Neural progenitor cell (in vitro differentiated cells): ENCODE results near the gene MRPS12. TPM values are rescaled to one million over a fixed set of nuclear protein-coding genes. Genes with fewer than 3 reads are reported as not detected.

Source experiments
- DNase-seq: peaks from one replicate; pipeline ENCODE4 v3.0.0-alpha.2; 2016; ENCODE audit warnings: low spot score
- H2AFZ ChIP-seq: fragments of 200-600 bp; sonication (generic); replicated peaks from 2 replicates; pipeline ENCODE4 v1.6.1; 2016; ENCODE audit warnings: antibody characterized with exemption
- H3F3A ChIP-seq: fragments of 200-600 bp; sonication (generic); 2 replicates; pipeline ENCODE4 v1.6.1; 2016; ENCODE audit warnings: antibody characterized with exemption, low read depth
- H3K27ac ChIP-seq: fragments of 200-600 bp; sonication (generic); 2 replicates; pipeline ENCODE4 v1.5.1; 2016; ENCODE audit warnings: mild to moderate bottlenecking
- H3K27me3 ChIP-seq: fragments of 200-600 bp; sonication (generic); 2 replicates; pipeline ENCODE4 v1.6.1; 2016; ENCODE audit warnings: mild to moderate bottlenecking, moderate library complexity
- H3K36me3 ChIP-seq: fragments of 200-600 bp; sonication (generic); 2 replicates; pipeline ENCODE4 v1.5.1; 2016
- H3K4me1 ChIP-seq: fragments of 200-600 bp; sonication (generic); 2 replicates; pipeline ENCODE4 v1.6.1; 2016; ENCODE audit warnings: mixed run types
- H3K4me2 ChIP-seq: fragments of 200-600 bp; sonication (generic); 2 replicates; pipeline ENCODE4 v1.6.1; 2016
- H3K4me3 ChIP-seq: fragments of 200-600 bp; sonication (generic); 2 replicates; pipeline ENCODE4 v1.5.1; 2016
- H3K79me2 ChIP-seq: fragments of 200-600 bp; sonication (generic); 2 replicates; pipeline ENCODE4 v1.6.1; 2016; ENCODE audit warnings: low read depth
- H3K9ac ChIP-seq: fragments of 200-600 bp; sonication (generic); 2 replicates; pipeline ENCODE4 v1.6.1; 2016
- H3K9me3 ChIP-seq: fragments of 200-600 bp; sonication (generic); 2 replicates; pipeline ENCODE4 v1.5.1; 2016; ENCODE audit warnings: low read depth
- H4K20me1 ChIP-seq: fragments of 200-600 bp; sonication (generic); 2 replicates; pipeline ENCODE4 v1.6.1; 2016; ENCODE audit warnings: low read depth
- H3K27ac Mint-ChIP-seq: 3 replicates; pipeline ENCODE4 v1.8.0; 2021; ENCODE audit warnings: mixed read lengths
- H3K27me3 Mint-ChIP-seq: 2 replicates; pipeline ENCODE4 v1.8.0; 2022; ENCODE audit warnings: low read depth, mild to moderate bottlenecking, inconsistent platforms, moderate library complexity, mixed read lengths; ENCODE audit not compliant: insufficient read depth
- H3K36me3 Mint-ChIP-seq: 3 replicates; pipeline ENCODE4 v1.8.0; 2021; ENCODE audit warnings: mixed read lengths
- H3K4me1 Mint-ChIP-seq: 3 replicates; pipeline ENCODE4 v1.8.0; 2021; ENCODE audit warnings: mixed read lengths
- H3K4me3 Mint-ChIP-seq: 3 replicates; pipeline ENCODE4 v1.8.0; 2021; ENCODE audit warnings: mild to moderate bottlenecking, moderate library complexity, mixed read lengths
- H3K9me3 Mint-ChIP-seq: 3 replicates; pipeline ENCODE4 v1.8.0; 2020; ENCODE audit warnings: mixed read lengths
- EZH2 ChIP-seq: fragments of 200-600 bp; sonication (generic); IDR thresholded peaks from 2 replicates; pipeline ENCODE4 v1.6.1; 2017; ENCODE audit warnings: antibody characterized with exemption, mild to moderate bottlenecking, moderate library complexity
- EZH2phosphoT487 ChIP-seq: fragments of 200-600 bp; sonication (generic); IDR thresholded peaks from 2 replicates; pipeline ENCODE4 v1.6.1; 2017; ENCODE audit warnings: antibody characterized with exemption
- total RNA-seq: library from RNA; depleted of rRNA; stranded (reverse); fragments of >200 nt; gene quantifications from 2 replicates; pipeline ENCODE4 v1.2.3, GENCODE V29; 2015; ENCODE audit warnings: low replicate concordance
- TF ChIP-seq, protein P1 (sequence below): fragments of 200-600 bp; sonication (generic); IDR thresholded peaks from 2 replicates; pipeline ENCODE4 v1.5.1; 2017; ENCODE audit warnings: antibody characterized with exemption, mild to moderate bottlenecking

MRPS12 gene
- total RNA-seq, 1 donor from 2014 or later = 9.2 TPM

DNA sequence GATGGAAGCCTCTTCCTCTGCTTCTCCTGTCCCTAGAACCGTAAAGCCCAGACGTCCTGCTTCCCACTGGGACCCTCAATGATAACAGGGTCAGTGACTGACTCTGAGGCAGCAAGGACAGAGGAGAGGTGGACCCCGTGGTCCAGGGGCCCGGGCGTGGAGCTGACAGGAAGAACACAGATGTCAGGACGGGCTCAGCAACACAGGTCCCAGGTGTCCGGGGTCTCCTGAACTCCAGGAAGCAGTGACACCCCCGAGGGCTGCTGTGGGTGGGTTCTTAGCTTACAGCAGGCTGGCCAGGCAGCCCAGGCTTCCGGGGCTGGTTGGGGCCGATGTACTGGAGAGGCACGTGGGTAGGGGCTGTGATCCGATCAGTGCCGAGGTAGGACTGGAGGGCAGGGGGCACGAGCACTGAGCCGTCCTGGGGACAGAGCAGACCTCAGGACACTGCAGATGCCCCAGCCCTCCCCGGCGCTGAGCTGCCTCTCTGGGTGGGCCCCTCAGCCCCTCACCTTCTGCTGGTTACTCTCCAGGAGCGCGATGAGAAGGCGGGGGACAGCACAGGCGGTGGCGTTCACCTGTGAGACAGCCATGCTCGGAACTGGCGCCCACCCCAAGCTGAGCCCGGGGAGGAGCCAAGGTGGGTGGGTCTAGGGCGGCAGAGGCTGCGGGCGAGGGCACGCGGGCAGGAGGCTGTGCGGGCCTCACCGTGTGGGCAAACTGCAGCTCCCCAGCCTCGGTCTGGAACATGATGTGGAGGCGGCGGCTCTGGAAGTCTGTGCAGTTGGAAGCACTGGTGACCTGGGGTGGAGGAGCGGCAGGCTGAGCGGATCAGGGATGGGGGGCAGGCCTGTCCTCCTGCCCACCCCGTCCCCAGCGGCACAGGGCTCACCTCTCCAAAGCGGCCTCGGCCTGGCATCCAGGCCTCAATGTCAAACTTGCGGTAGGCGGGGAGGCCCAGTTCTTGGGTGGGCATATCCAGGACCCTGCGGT, 15.1 kb upstream of the MRPS12 start:
- H3K27ac Mint-ChIP-seq = peak overlapping the region; percentile 77
- H2AFZ ChIP-seq = no peak overlapping the region
- H3K79me2 ChIP-seq = no peaks in the 10 kb centered on the region
- no peaks in the 10 kb centered on the region for H3K36me3 ChIP-seq
- H3K4me3 Mint-ChIP-seq = no peak overlapping the region
- H3K36me3 Mint-ChIP-seq = peaks cover 2% of the 10 kb centered on the region
- H3K4me1 ChIP-seq = no peaks in the 10 kb centered on the region
- no peak overlapping the region for H3K9ac ChIP-seq
- H3K27me3 ChIP-seq = no peaks in the 10 kb centered on the region
- no peak overlapping the region for H3K4me3 ChIP-seq
- H3K4me1 Mint-ChIP-seq = no peaks in the 10 kb centered on the region
- TF ChIP-seq, protein P1, sequence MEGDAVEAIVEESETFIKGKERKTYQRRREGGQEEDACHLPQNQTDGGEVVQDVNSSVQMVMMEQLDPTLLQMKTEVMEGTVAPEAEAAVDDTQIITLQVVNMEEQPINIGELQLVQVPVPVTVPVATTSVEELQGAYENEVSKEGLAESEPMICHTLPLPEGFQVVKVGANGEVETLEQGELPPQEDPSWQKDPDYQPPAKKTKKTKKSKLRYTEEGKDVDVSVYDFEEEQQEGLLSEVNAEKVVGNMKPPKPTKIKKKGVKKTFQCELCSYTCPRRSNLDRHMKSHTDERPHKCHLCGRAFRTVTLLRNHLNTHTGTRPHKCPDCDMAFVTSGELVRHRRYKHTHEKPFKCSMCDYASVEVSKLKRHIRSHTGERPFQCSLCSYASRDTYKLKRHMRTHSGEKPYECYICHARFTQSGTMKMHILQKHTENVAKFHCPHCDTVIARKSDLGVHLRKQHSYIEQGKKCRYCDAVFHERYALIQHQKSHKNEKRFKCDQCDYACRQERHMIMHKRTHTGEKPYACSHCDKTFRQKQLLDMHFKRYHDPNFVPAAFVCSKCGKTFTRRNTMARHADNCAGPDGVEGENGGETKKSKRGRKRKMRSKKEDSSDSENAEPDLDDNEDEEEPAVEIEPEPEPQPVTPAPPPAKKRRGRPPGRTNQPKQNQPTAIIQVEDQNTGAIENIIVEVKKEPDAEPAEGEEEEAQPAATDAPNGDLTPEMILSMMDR = no peak
- TF ChIP-seq EZH2phosphoT487 = no peak
- TF ChIP-seq EZH2 = no peak
- H3F3A ChIP-seq = no peaks in the 10 kb centered on the region
- no peak overlapping the region for H3K27ac ChIP-seq
- H3K27me3 Mint-ChIP-seq = peaks cover 7% of the 10 kb centered on the region
- DNase-seq = no peak
- H3K4me2 ChIP-seq = no peak overlapping the region
- no peaks in the 10 kb centered on the region for H4K20me1 ChIP-seq
- no peaks in the 10 kb centered on the region for H3K9me3 Mint-ChIP-seq
- H3K9me3 ChIP-seq = no peaks in the 10 kb centered on the region

DNA sequence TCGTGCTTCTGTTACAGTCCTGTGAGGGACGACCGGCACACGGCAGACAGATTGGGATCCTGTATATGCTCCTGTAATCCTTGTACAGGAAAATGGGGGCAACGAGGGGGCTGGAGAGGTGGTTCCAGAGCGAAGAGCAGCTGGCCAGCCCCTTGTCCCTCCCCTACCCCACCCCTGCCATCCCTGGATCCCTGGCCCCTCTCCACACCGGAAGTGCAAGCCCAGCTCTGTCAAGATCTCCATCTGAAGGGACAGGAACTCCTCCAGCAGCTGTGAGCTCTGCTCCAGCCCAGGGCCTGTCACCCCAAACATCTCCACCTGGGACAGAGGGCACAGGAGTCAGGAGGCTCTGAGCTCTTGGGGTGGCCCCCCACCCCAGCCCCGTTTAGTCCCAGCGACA, 13.2 kb upstream of the MRPS12 start:
- no peak overlapping the region for H3K4me3 ChIP-seq
- H3K36me3 Mint-ChIP-seq = peaks cover 9% of the 10 kb centered on the region
- no peaks in the 10 kb centered on the region for H4K20me1 ChIP-seq
- no peak for DNase-seq
- H3K79me2 ChIP-seq = no peaks in the 10 kb centered on the region
- no peak overlapping the region for H2AFZ ChIP-seq
- H3K4me3 Mint-ChIP-seq = no peak overlapping the region
- no peaks in the 10 kb centered on the region for H3K27me3 ChIP-seq
- H3K4me1 ChIP-seq = no peaks in the 10 kb centered on the region
- TF ChIP-seq, protein P1 = no peak
- no peak for TF ChIP-seq EZH2
- TF ChIP-seq EZH2phosphoT487 = no peak
- no peak overlapping the region for H3K27ac ChIP-seq
- H3K4me1 Mint-ChIP-seq = no peaks in the 10 kb centered on the region
- H3F3A ChIP-seq = no peaks in the 10 kb centered on the region
- no peak overlapping the region for H3K9ac ChIP-seq
- no peaks in the 10 kb centered on the region for H3K9me3 Mint-ChIP-seq
- no peaks in the 10 kb centered on the region for H3K9me3 ChIP-seq
- no peak overlapping the region for H3K27ac Mint-ChIP-seq
- no peak overlapping the region for H3K4me2 ChIP-seq
- peaks cover 4% of the 10 kb centered on the region for H3K27me3 Mint-ChIP-seq
- no peaks in the 10 kb centered on the region for H3K36me3 ChIP-seq

DNA sequence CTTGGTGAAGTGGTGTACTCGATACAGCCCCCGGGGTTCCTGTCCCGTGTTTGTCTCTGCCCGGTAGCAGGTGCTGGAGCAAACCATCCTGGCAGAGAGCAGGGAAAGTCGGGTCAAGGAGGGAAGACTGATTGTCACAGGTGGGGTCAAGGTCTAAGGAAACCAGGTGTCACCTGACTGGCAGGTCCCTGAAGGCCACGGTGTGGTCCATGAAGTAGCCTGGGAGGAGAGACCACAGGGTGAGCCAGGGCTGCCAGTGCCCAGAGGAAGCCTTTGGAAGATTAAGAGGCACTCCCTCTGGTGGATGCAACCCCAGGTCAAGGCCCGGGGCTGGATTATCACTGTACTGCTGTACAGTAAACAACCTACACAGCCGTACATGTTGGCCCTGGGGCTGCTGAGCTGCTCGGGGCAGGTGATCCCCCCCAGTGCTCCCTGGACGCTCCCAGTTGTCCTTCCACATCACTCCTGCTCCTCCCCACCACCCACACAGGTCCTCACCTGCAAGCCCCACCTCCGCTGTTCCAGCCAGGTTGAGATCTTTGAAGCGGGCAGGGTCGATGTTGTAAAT, 12.7 kb upstream of the MRPS12 start:
- H3K9me3 Mint-ChIP-seq = no peaks in the 10 kb centered on the region
- Histone ChIP-seq H3K9me3 (no peaks in the 10 kb centered on the region), H3K4me3 (no peak overlapping the region), H3K36me3 (no peaks in the 10 kb centered on the region), H2AFZ (no peak overlapping the region), H3K9ac (no peak overlapping the region), H3K79me2 (no peaks in the 10 kb centered on the region), H3F3A (no peaks in the 10 kb centered on the region), H3K27me3 (no peaks in the 10 kb centered on the region), H4K20me1 (no peaks in the 10 kb centered on the region), H3K4me1 (no peaks in the 10 kb centered on the region), H3K4me2 (no peak overlapping the region), H3K27ac (no peak overlapping the region)
- H3K4me3 Mint-ChIP-seq = no peak overlapping the region
- no peaks in the 10 kb centered on the region for H3K4me1 Mint-ChIP-seq
- DNase-seq = peak; percentile 26
- no peak overlapping the region for H3K27ac Mint-ChIP-seq
- peaks cover 10% of the 10 kb centered on the region for H3K36me3 Mint-ChIP-seq
- H3K27me3 Mint-ChIP-seq = peaks cover 4% of the 10 kb centered on the region
- TF ChIP-seq EZH2phosphoT487 (no peak), EZH2 (no peak)
- TF ChIP-seq, protein P1 = peak; percentile 21
